HepG2 (cell line): ENCODE results near the gene APOC3. TPM values are rescaled to one million over a fixed set of nuclear protein-coding genes. Genes with fewer than 3 reads are reported as not detected.

Experiments used
- DDIT3 ChIP-seq: sonication (generic); formaldehyde crosslinking; IDR thresholded peaks from 2 replicates; pipeline ENCODE4 v1.4.0; 2020; ENCODE audit warnings: mild to moderate bottlenecking, missing genetic modification reagents
- GATAD1 ChIP-seq: IDR thresholded peaks from 2 replicates; pipeline ENCODE4 v1.6.1; 2016; ENCODE audit warnings: missing genetic modification reagents, missing compliant biosample characterization
- HMGXB4 ChIP-seq, 2 experiments: sonication (generic) in 1 of 2; formaldehyde crosslinking in 1 of 2; IDR thresholded peaks; 2 replicates each; pipeline versions ENCODE4 v1.4.0 to v1.6.1; 2018 to 2020; ENCODE audit warnings: missing genetic modification reagents in 2 of 2, borderline replicate concordance in 1 of 2, low read depth in 1 of 2, mild to moderate bottlenecking in 1 of 2, missing biosample characterization in 1 of 2
- KLF6 ChIP-seq: IDR thresholded peaks from 2 replicates; pipeline ENCODE4 v1.8.0; 2016; ENCODE audit warnings: missing biosample characterization, missing genetic modification reagents
- MED13 ChIP-seq: sonication (generic); formaldehyde crosslinking; IDR thresholded peaks from 2 replicates; pipeline ENCODE4 v1.5.0; 2020; ENCODE audit warnings: missing genetic modification reagents
- MXD4 ChIP-seq: IDR thresholded peaks from 2 replicates; pipeline ENCODE4 v1.6.1; 2016; ENCODE audit warnings: mild to moderate bottlenecking, missing biosample characterization, missing genetic modification reagents
- RNF219 ChIP-seq: sonication (generic); formaldehyde crosslinking; IDR thresholded peaks from 2 replicates; pipeline ENCODE4 v1.5.0; 2020; ENCODE audit warnings: mild to moderate bottlenecking, missing genetic modification reagents
- SOX6 ChIP-seq, 2 experiments: fragments of 450-650 bp in 1 of 2; sonication (generic) in 1 of 2; formaldehyde crosslinking in 1 of 2; IDR thresholded peaks; 2 replicates each; pipeline versions ENCODE4 v1.4.0 to v1.6.1; 2017 to 2020; ENCODE audit warnings: antibody characterized with exemption in 1 of 2, mild to moderate bottlenecking in 1 of 2, missing genetic modification reagents in 1 of 2
- SP5 ChIP-seq: IDR thresholded peaks from 2 replicates; pipeline ENCODE4 v1.6.1; 2016; ENCODE audit warnings: low read depth, borderline replicate concordance
- ZBTB34 ChIP-seq: sonication (generic); formaldehyde crosslinking; IDR thresholded peaks from 2 replicates; pipeline ENCODE4 v1.8.0; 2022; ENCODE audit warnings: mild to moderate bottlenecking, missing genetic modification reagents
- ZNF230 ChIP-seq: sonication (generic); formaldehyde crosslinking; IDR thresholded peaks from 2 replicates; pipeline ENCODE4 v1.4.0; 2020; ENCODE audit warnings: mild to moderate bottlenecking, missing genetic modification reagents
- ZNF292 ChIP-seq: sonication (generic); formaldehyde crosslinking; IDR thresholded peaks from 2 replicates; pipeline ENCODE4 v1.8.1; 2022; ENCODE audit warnings: mild to moderate bottlenecking, low read depth, missing genetic modification reagents, borderline replicate concordance
- ZNF615 ChIP-seq: sonication (generic); formaldehyde crosslinking; IDR thresholded peaks from 2 replicates; pipeline ENCODE4 v1.5.0; 2020; ENCODE audit warnings: mild to moderate bottlenecking, missing genetic modification reagents, borderline replicate concordance
- ZNF660 ChIP-seq: sonication (generic); formaldehyde crosslinking; IDR thresholded peaks from 2 replicates; pipeline ENCODE4 v1.5.1; 2020; ENCODE audit warnings: mild to moderate bottlenecking, low read depth, missing genetic modification reagents, borderline replicate concordance
- ZNF703 ChIP-seq: sonication (generic); formaldehyde crosslinking; IDR thresholded peaks from 2 replicates; pipeline ENCODE4 v1.5.1; 2020; ENCODE audit warnings: missing genetic modification reagents, mild to moderate bottlenecking, moderate library complexity, borderline replicate concordance
- ZNF75D ChIP-seq: sonication (generic); formaldehyde crosslinking; IDR thresholded peaks from 2 replicates; pipeline ENCODE4 v1.8.1; 2023; ENCODE audit warnings: missing genetic modification reagents, mild to moderate bottlenecking, borderline replicate concordance
- polyA plus RNA-seq, 8 experiments: library from polyadenylated mRNA; depleted of rRNA in 3 of 8; stranded (reverse) in 7 of 8; unstranded in 1 of 8; fragments of >200 nt; fragmentation: Illumina TruSeq in 4 of 8; extraction: Trizol in 4 of 8; gene quantifications; 2 replicates each; pipeline versions ENCODE4 v1.2.1 to v1.2.3, GENCODE V29; 2011 to 2016; ENCODE audit warnings: low read depth in 4 of 8, missing spikeins in 1 of 8, mixed read lengths in 1 of 8; ENCODE audit not compliant: insufficient read depth in 1 of 8
- total RNA-seq, 5 experiments: library from RNA; depleted of rRNA; stranded (reverse); fragments of >200 nt; fragmentation: Illumina TruSeq; extraction: Trizol; gene quantifications; 2 replicates each; pipeline ENCODE4 v1.2.3, GENCODE V29; 2016; ENCODE audit warnings: low read depth in 1 of 5
- TF ChIP-seq, protein P1 (sequence below): sonication (generic); formaldehyde crosslinking; IDR thresholded peaks from 2 replicates; pipeline ENCODE4 v1.9.0; 2022; ENCODE audit warnings: missing genetic modification reagents, mild to moderate bottlenecking, borderline replicate concordance
- TF ChIP-seq, protein P2 (sequence below): sonication (generic); formaldehyde crosslinking; IDR thresholded peaks from 2 replicates; pipeline ENCODE4 v1.4.0; 2020; ENCODE audit warnings: mild to moderate bottlenecking, low read depth, missing genetic modification reagents

APOC3 gene
- total and polyA plus RNA-seq, 2 of the 13 experiments (the other 11 are each of a cell fraction or from before 2014, with no cell fraction given): 314 to 687 TPM

GRCh38 chr11:116831790-116832349, 2.2 kb downstream of the APOC3 start (continued):
- TF ChIP-seq ZNF75D (CRISPR knock-in tag) (no peak), KLF6 (CRISPR knock-in tag) (0 out of 2 replicates have a peak, but pooled peaks have one; percentile 15), ZNF230 (CRISPR knock-in tag) (no peak), ZNF703 (CRISPR knock-in tag) (0 out of 2 replicates have a peak, but pooled peaks have one; percentile 3), ZNF615 (CRISPR knock-in tag) (peak; percentile 36; the same call in 1 of the 2 replicates), SOX6 (IDR thresholded peaks at IDR 0.05) (no peak), SOX6 (CRISPR knock-in tag; IDR thresholded peaks at IDR 0.05) (no peak), MXD4 (no peak), MED13 (CRISPR knock-in tag) (no peak), RNF219 (CRISPR knock-in tag) (peak; percentile 63; the same call in 1 of the 2 replicates), HMGXB4 (CRISPR knock-in tag; IDR thresholded peaks at IDR 0.05; ENCODE audit: borderline replicate concordance in 1 of 2, low read depth in 1 of 2) (0 out of 4 replicates have a peak, but pooled peaks of 1 of the 2 experiments have one; percentile 0), GATAD1 (no peak), ZBTB34 (CRISPR knock-in tag) (0 out of 2 replicates have a peak, but pooled peaks have one; percentile 17), ZNF292 (CRISPR knock-in tag) (peak; percentile 46; the same call in 1 of the 2 replicates), SP5 (CRISPR knock-in tag) (0 out of 2 replicates have a peak, but pooled peaks have one; percentile 57), DDIT3 (CRISPR knock-in tag) (no peak), ZNF660 (CRISPR knock-in tag) (no peak)
- TF ChIP-seq, protein P1, sequence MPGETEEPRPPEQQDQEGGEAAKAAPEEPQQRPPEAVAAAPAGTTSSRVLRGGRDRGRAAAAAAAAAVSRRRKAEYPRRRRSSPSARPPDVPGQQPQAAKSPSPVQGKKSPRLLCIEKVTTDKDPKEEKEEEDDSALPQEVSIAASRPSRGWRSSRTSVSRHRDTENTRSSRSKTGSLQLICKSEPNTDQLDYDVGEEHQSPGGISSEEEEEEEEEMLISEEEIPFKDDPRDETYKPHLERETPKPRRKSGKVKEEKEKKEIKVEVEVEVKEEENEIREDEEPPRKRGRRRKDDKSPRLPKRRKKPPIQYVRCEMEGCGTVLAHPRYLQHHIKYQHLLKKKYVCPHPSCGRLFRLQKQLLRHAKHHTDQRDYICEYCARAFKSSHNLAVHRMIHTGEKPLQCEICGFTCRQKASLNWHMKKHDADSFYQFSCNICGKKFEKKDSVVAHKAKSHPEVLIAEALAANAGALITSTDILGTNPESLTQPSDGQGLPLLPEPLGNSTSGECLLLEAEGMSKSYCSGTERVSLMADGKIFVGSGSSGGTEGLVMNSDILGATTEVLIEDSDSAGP: 0 out of 2 replicates have a peak, but pooled peaks have one; percentile 24
- TF ChIP-seq, protein P2, sequence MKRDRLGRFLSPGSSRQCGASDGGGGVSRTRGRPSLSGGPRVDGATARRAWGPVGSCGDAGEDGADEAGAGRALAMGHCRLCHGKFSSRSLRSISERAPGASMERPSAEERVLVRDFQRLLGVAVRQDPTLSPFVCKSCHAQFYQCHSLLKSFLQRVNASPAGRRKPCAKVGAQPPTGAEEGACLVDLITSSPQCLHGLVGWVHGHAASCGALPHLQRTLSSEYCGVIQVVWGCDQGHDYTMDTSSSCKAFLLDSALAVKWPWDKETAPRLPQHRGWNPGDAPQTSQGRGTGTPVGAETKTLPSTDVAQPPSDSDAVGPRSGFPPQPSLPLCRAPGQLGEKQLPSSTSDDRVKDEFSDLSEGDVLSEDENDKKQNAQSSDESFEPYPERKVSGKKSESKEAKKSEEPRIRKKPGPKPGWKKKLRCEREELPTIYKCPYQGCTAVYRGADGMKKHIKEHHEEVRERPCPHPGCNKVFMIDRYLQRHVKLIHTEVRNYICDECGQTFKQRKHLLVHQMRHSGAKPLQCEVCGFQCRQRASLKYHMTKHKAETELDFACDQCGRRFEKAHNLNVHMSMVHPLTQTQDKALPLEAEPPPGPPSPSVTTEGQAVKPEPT: 0 out of 2 replicates have a peak, but pooled peaks have one; percentile 18
